Fibroblast of lung (primary cell): ENCODE measurements around the gene ARHGAP6.

Experiments
- EZH2 ChIP-seq: IDR thresholded peaks from 2 replicates; pipeline ENCODE4 v1.5.1; 2012; ENCODE audit warnings: low read length, control low read depth, mild to moderate bottlenecking; ENCODE audit errors: missing control alignments
- TF ChIP-seq, protein P1 (sequence below), 2 donors: IDR thresholded peaks in 1 of 2; conservative IDR thresholded peaks in 1 of 2; 1 replicate in 1 of 2; 2 replicates in 1 of 2; pipeline ENCODE4 v1.5.1; 2011 to 2012; ENCODE audit warnings: low read length in 2 of 2, control low read depth in 1 of 2, inconsistent platforms in 1 of 2, low read depth in 1 of 2, mild to moderate bottlenecking in 1 of 2

DNA sequence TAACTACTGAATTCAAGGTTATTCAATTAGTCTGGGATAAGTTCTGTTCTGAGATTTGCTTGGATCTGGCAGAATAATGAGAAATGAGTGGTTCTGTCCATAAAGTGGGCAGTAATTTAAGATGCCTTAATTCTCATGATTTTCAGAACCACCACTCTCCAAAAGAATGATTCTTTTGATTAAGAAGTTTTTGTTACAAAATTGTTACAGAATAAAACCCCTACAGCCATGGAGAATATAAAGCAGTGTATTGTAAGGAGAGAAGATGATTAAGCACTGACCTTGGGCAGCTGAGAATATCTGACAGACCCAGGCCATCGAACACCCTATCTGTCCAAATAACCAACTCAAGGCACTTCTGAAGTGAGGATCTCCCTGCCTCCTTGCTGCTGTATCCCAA lies 360.1 kb downstream of the ARHGAP6 start:
- no peak for TF ChIP-seq EZH2
- TF ChIP-seq, protein P1, sequence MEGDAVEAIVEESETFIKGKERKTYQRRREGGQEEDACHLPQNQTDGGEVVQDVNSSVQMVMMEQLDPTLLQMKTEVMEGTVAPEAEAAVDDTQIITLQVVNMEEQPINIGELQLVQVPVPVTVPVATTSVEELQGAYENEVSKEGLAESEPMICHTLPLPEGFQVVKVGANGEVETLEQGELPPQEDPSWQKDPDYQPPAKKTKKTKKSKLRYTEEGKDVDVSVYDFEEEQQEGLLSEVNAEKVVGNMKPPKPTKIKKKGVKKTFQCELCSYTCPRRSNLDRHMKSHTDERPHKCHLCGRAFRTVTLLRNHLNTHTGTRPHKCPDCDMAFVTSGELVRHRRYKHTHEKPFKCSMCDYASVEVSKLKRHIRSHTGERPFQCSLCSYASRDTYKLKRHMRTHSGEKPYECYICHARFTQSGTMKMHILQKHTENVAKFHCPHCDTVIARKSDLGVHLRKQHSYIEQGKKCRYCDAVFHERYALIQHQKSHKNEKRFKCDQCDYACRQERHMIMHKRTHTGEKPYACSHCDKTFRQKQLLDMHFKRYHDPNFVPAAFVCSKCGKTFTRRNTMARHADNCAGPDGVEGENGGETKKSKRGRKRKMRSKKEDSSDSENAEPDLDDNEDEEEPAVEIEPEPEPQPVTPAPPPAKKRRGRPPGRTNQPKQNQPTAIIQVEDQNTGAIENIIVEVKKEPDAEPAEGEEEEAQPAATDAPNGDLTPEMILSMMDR (conservative IDR thresholded peaks at IDR 0.05 in 1 of 2, IDR thresholded peaks at IDR 0.05 in 1 of 2; ENCODE audit: low read depth in 1 of 2, low read length in 2 of 2) = no peak
